SH-SY5Y (cell line): Measurements from ENCODE around the gene NPY5R.

Source experiments
- GATA2 ChIP-seq: IDR thresholded peaks from 2 replicates; pipeline ENCODE4 v1.6.1; 2011; ENCODE audit warnings: mild to moderate bottlenecking, low read depth, low read length
- GATA3 ChIP-seq: IDR thresholded peaks from 2 replicates; pipeline ENCODE4 v1.6.1; 2011; ENCODE audit warnings: low read depth, mild to moderate bottlenecking, low read length, moderate library complexity

DNA sequence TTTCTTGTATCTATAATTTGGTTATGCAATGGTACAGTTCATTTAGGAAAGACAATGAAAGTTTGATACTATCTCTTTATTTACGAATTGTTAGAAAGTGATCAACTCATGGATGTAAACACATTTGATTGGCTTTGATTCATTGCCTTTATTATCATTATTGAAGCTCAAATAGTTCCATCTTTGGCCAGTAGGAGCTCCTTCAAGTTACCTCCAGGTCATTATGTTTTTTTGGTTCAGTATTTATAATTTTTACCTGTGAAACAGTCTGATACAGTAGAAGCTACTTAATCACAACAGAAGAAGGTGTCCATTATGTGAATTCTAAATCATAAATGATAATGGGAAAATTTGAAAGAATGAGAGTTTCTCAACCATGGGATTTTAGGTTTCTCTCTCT lies 12.4 kb downstream of the NPY5R start:
- TF ChIP-seq GATA2: no peak
- no peak for TF ChIP-seq GATA3
